Neural cell (in vitro differentiated cells): ENCODE data around the gene PTGDR2. TPM values are rescaled to one million over a fixed set of nuclear protein-coding genes. Genes with fewer than 3 reads are reported as not detected.

Experiments used
- H2AFZ ChIP-seq: fragments of 200-600, 300-800 bp; sonication (generic), shearing (Covaris generic); 2 replicates; pipeline ENCODE4 v1.6.0; 2014; ENCODE audit warnings: low read depth, mild to moderate bottlenecking, antibody characterized with exemption, low read length, moderate library complexity
- H3F3A ChIP-seq: fragments of 200-600 bp; shearing (Covaris generic); 2 replicates; pipeline ENCODE4 v1.6.1; 2016; ENCODE audit warnings: mild to moderate bottlenecking, moderate library complexity, mixed read lengths, antibody characterized with exemption, low read length; ENCODE audit not compliant: insufficient read depth, poor library complexity, severe bottlenecking
- H3K27ac ChIP-seq: fragments of 200-600, 300-800 bp; sonication (generic), shearing (Covaris generic); 2 replicates; pipeline ENCODE4 v1.5.1; 2014; ENCODE audit warnings: mild to moderate bottlenecking, low read length, moderate library complexity
- H3K27me3 ChIP-seq: fragments of 300-800, 200-600 bp; sonication (generic), shearing (Covaris generic); 2 replicates; pipeline ENCODE4 v1.6.0; 2014; ENCODE audit warnings: mild to moderate bottlenecking, low read depth, low read length, moderate library complexity; ENCODE audit not compliant: insufficient read depth
- H3K36me3 ChIP-seq: fragments of 300-800, 200-600 bp; sonication (generic), shearing (Covaris generic); 2 replicates; pipeline ENCODE4 v1.5.1; 2014; ENCODE audit warnings: mild to moderate bottlenecking, antibody characterized with exemption, low read length, moderate library complexity; ENCODE audit not compliant: insufficient read depth
- H3K4me2 ChIP-seq: fragments of 300-800, 200-600 bp; sonication (generic), shearing (Covaris generic); 2 replicates; pipeline ENCODE4 v1.6.0; 2014; ENCODE audit warnings: mild to moderate bottlenecking, low read length
- H3K4me3 ChIP-seq: fragments of 300-800, 200-600 bp; sonication (generic), shearing (Covaris generic); 2 replicates; pipeline ENCODE4 v1.5.1; 2014; ENCODE audit warnings: mild to moderate bottlenecking, low read length, moderate library complexity
- H3K79me2 ChIP-seq: fragments of 200-600 bp; shearing (Covaris generic); replicated peaks from 2 replicates; pipeline ENCODE4 v1.6.0; 2014; ENCODE audit warnings: mild to moderate bottlenecking, low read length, moderate library complexity; ENCODE audit not compliant: insufficient read depth
- H3K9ac ChIP-seq: fragments of 300-800, 200-600 bp; sonication (generic), shearing (Covaris generic); 2 replicates; pipeline ENCODE4 v1.6.1; 2016; ENCODE audit warnings: mild to moderate bottlenecking, low read length, mixed read lengths
- H3K9me2 ChIP-seq: fragments of 200-600 bp; shearing (Covaris generic); 2 replicates; pipeline ENCODE4 v1.6.1; 2016; ENCODE audit warnings: mild to moderate bottlenecking, low read length, mixed read lengths; ENCODE audit not compliant: insufficient read depth
- H3K9me3 ChIP-seq: fragments of 200-600, 300-800 bp; sonication (generic), shearing (Covaris generic); 2 replicates; pipeline ENCODE4 v1.6.1; 2016; ENCODE audit warnings: mild to moderate bottlenecking, mixed run types, low read length, moderate library complexity, mixed read lengths
- H4K20me1 ChIP-seq: fragments of 200-600 bp; shearing (Covaris generic); 2 replicates; pipeline ENCODE4 v1.6.1; 2016; ENCODE audit warnings: mild to moderate bottlenecking, mixed run types; ENCODE audit not compliant: insufficient read depth
- EP300 ChIP-seq: fragments of 450-650 bp; conservative IDR thresholded peaks from 2 replicates; pipeline ENCODE4 v1.6.1; 2014; ENCODE audit warnings: antibody characterized with exemption, mild to moderate bottlenecking, moderate library complexity; ENCODE audit not compliant: poor library complexity, severe bottlenecking
- EZH2 ChIP-seq: fragments of 200-600, 300-800 bp; shearing (Covaris generic), sonication (generic); IDR thresholded peaks from 2 replicates; pipeline ENCODE4 v1.6.1; 2014; ENCODE audit warnings: antibody characterized with exemption, low read length, borderline replicate concordance, mild to moderate bottlenecking; ENCODE audit not compliant: insufficient read depth, poor library complexity, severe bottlenecking
- MXI1 ChIP-seq: fragments of 450-650 bp; conservative IDR thresholded peaks from 2 replicates; pipeline ENCODE4 v1.6.1; 2014; ENCODE audit warnings: antibody characterized with exemption, mild to moderate bottlenecking; ENCODE audit not compliant: poor library complexity, severe bottlenecking
- POLR2AphosphoS5 ChIP-seq: IDR thresholded peaks from 2 replicates; pipeline ENCODE4 v1.6.1; 2012
- RAD21 ChIP-seq: fragments of 450-650 bp; conservative IDR thresholded peaks from 2 replicates; pipeline ENCODE4 v1.6.1; 2014; ENCODE audit warnings: antibody characterized with exemption, mild to moderate bottlenecking, moderate library complexity
- REST ChIP-seq: IDR thresholded peaks from 2 replicates; pipeline ENCODE4 v1.6.1; 2012; ENCODE audit warnings: borderline replicate concordance
- SMC3 ChIP-seq: fragments of 450-650 bp; conservative IDR thresholded peaks from 2 replicates; pipeline ENCODE4 v1.6.1; 2014; ENCODE audit warnings: antibody characterized with exemption, mild to moderate bottlenecking, moderate library complexity; ENCODE audit not compliant: poor library complexity
- TAF1 ChIP-seq: IDR thresholded peaks from 2 replicates; pipeline ENCODE4 v1.6.1; 2012; ENCODE audit warnings: low read depth
- polyA plus RNA-seq: library from polyadenylated mRNA; depleted of rRNA; stranded (reverse); fragments of >200 nt; gene quantifications from 2 replicates; pipeline ENCODE4 v1.2.3, GENCODE V29; 2014
- TF ChIP-seq, protein P1 (sequence below): fragments of 450-650 bp; IDR thresholded peaks from 2 replicates; pipeline ENCODE4 v1.5.1; 2014; ENCODE audit warnings: antibody characterized with exemption, mild to moderate bottlenecking, moderate library complexity; ENCODE audit not compliant: poor library complexity, severe bottlenecking

Gene PTGDR2
- polyA plus RNA-seq, 1 donor from 2014 or later = 0.51 TPM

DNA sequence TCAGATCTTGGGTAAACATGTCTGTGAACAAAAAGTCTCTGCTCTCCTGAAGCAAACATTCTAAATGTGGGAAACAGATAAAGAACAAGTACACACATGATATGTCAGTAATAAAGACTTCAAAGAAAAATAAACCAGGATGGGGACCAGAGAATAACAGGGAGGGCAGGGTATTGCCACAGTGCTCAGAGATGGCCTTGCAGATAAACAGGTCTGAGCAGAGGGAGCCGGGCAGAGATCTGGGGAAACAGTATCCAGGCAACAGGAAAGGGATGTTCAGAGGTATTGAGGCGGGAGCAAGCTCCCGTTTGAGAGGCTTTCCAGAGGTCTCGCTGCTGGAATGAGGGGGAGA lies 10.9 kb downstream of the PTGDR2 start:
- H3K27ac ChIP-seq = no peak overlapping the region
- no peak overlapping the region for H3K9ac ChIP-seq
- H2AFZ ChIP-seq = no peak overlapping the region
- H3K36me3 ChIP-seq = no peaks in the 10 kb centered on the region
- no peaks in the 10 kb centered on the region for H3F3A ChIP-seq
- H3K79me2 ChIP-seq = peaks cover 3% of the 10 kb centered on the region
- no peaks in the 10 kb centered on the region for H3K9me3 ChIP-seq
- no peak overlapping the region for H3K4me2 ChIP-seq
- H3K9me2 ChIP-seq = no peaks in the 10 kb centered on the region
- H3K27me3 ChIP-seq = no peaks in the 10 kb centered on the region
- no peak for TF ChIP-seq EZH2
- no peaks in the 10 kb centered on the region for H4K20me1 ChIP-seq
- peak overlapping the region; percentile 92 for H3K4me3 ChIP-seq

DNA sequence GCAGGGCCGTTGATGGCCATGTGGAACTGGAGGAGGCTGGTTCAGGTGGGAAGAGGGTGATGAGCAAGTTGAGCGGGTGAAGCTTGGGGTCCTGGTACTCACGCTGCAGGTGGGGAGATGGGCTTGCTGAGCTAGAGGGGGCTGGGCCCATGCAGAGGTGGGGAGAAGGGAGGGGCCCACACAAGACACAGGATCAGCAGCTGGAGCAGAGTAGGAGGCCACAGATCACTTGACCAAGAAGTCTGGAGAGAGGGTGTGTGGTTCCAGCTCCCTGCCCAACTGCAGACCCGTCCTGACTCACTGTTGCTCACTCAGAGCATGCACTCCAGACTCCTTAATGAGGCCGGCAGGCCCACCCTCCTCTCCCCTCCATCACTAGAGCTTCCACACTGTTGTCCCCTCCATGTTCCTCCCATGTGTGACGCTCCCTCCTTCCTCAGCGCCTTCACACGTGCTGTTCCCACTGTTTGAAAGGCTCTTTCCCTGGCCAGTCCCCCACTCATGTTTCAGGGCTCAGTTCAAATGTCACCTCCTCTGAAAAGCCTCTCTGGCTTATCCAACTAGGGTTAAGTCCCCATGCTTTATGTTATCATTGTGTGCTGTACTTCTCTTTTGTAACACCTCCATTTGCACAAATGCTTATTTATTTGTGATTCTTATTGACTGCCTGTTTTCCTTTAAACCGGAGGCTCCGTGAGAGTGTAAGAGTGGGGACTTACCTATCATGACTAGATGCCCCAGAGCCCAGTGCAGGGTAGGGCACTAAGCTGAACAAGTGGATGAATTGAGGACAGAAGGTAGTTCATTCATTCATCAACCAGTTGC lies 11.5 kb downstream of the PTGDR2 start:
- Histone ChIP-seq H2AFZ (no peak overlapping the region), H3K4me3 (peak overlapping the region; percentile 92), H3F3A (no peaks in the 10 kb centered on the region), H3K27me3 (no peaks in the 10 kb centered on the region), H3K4me2 (no peak overlapping the region), H3K9me2 (no peaks in the 10 kb centered on the region), H3K9me3 (no peaks in the 10 kb centered on the region), H3K9ac (no peak overlapping the region), H3K36me3 (no peaks in the 10 kb centered on the region), H3K79me2 (peaks cover 3% of the 10 kb centered on the region), H4K20me1 (no peaks in the 10 kb centered on the region), H3K27ac (no peak overlapping the region)
- TF ChIP-seq EP300 (no peak), TAF1 (no peak), SMC3 (no peak), EZH2 (no peak)

DNA sequence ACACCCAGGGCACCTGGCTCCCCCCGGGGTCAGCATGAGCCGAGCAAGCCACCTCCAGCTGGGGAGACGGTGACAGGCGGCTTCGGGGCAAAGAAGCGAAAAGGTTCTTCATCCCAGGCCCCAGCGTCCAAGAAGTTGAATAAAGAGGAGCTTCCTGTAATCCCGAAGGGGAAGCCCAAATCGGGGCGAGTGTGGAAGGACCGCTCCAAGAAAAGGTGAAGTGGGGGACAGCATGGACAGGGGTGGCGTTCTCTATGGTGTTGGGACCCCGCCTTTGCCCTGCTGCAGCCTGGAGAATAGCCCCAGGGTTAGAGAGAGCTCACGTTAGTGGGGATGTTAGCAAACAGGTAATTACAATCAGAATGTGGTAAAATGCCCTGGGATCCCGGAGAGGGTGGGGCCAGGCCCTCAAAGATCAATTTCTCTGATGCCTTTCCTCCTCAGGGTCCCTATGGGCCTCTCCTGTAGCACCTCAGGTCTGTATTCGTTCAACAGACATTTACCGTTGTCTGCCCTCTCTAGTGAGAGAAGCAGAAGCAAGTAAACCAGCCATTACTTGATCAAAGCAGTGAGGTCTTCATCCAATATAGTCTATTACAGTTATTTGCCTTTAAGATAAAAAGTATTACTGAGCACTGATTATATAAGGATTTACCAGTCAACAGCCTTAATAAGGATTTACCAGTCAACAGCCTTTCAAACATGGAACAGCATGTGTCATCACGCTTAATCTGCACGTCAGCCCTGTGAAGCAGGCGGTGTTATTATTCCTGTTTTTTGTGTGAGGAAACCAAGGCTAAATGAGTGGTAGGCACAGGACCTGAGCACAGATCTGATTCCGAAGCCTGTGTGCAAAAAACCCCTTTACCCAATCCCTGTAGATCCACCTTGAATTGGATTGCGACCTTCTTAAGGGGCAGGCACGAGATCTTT lies 12.8 kb downstream of the PTGDR2 start:
- Histone ChIP-seq H2AFZ (no peak overlapping the region), H3K9me3 (no peaks in the 10 kb centered on the region), H3K79me2 (peaks cover 3% of the 10 kb centered on the region), H4K20me1 (no peaks in the 10 kb centered on the region), H3K36me3 (no peaks in the 10 kb centered on the region), H3K4me2 (peak overlapping the region; percentile 80), H3K4me3 (peak overlapping the region; percentile 92), H3K9me2 (no peaks in the 10 kb centered on the region), H3K27me3 (no peaks in the 10 kb centered on the region), H3K9ac (peak overlapping the region; percentile 60), H3K27ac (no peak overlapping the region), H3F3A (no peaks in the 10 kb centered on the region)
- no peak for TF ChIP-seq EP300
- TF ChIP-seq REST = no peak
- no peak for TF ChIP-seq TAF1
- TF ChIP-seq POLR2AphosphoS5 = no peak
- no peak for TF ChIP-seq MXI1
- TF ChIP-seq RAD21 = no peak
- no peak for TF ChIP-seq EZH2
- no peak for TF ChIP-seq SMC3
- TF ChIP-seq, protein P1, sequence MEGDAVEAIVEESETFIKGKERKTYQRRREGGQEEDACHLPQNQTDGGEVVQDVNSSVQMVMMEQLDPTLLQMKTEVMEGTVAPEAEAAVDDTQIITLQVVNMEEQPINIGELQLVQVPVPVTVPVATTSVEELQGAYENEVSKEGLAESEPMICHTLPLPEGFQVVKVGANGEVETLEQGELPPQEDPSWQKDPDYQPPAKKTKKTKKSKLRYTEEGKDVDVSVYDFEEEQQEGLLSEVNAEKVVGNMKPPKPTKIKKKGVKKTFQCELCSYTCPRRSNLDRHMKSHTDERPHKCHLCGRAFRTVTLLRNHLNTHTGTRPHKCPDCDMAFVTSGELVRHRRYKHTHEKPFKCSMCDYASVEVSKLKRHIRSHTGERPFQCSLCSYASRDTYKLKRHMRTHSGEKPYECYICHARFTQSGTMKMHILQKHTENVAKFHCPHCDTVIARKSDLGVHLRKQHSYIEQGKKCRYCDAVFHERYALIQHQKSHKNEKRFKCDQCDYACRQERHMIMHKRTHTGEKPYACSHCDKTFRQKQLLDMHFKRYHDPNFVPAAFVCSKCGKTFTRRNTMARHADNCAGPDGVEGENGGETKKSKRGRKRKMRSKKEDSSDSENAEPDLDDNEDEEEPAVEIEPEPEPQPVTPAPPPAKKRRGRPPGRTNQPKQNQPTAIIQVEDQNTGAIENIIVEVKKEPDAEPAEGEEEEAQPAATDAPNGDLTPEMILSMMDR = no peak
